ENCODE results near the gene MTMR3. TPM values are rescaled to one million over a fixed set of nuclear protein-coding genes. Genes with fewer than 3 reads are reported as not detected.

The MTMR3 gene
- total RNA-seq, 1 experiment from 2014 or later: 27.0 TPM

GRCh38 chr22:29872144-29872893, 10.7 kb upstream of the MTMR3 start:
- no peaks in the 10 kb centered on the region for H3K27me3 ChIP-seq (ENCODE audit: insufficient read depth, low read length)
- no peak overlapping the region for H3K9ac ChIP-seq (ENCODE audit: low read length)
- DNase-seq (ENCODE audit: low read depth, low spot score) (no peak), ATAC-seq (no peak)
- H3K27ac ChIP-seq (ENCODE audit: low read depth, low read length): no peak overlapping the region
- ChIA-PET CTCF (interaction anchor here (0.7 kb wide), 1 partner anchor 11 kb away, joined by 3 read pairs; the partner anchor contains the start of gene MTMR3), RAD21 (ENCODE audit: low non-redundant PET in 1 of 2, low total read pairs in 2 of 2, uncharacterized antibody in 2 of 2, unreplicated experiment in 2 of 2) (no interaction called here), POLR2A (interaction anchor here (0.6 to 0.7 kb wide), 2 partner anchors 35 to 180 kb away, joined by 3 read pairs; no protein-coding TSS in a partner anchor)
- H3K9me3 ChIP-seq (ENCODE audit: control insufficient read depth in 1 of 2, insufficient read depth in 1 of 2, low read depth in 1 of 2, low read length in 2 of 2): no peaks in the 10 kb centered on the region
- no peaks in the 10 kb centered on the region for H3K79me2 ChIP-seq (ENCODE audit: insufficient read depth, low read length)
- no peak overlapping the region for H2AFZ ChIP-seq (ENCODE audit: low read depth, low read length, poor library complexity, severe bottlenecking)
- no peaks in the 10 kb centered on the region for H3K4me1 ChIP-seq (ENCODE audit: control insufficient read depth in 1 of 2, insufficient read depth in 2 of 2, low read length in 2 of 2)
- no TSS peak for BruUV-seq (replicated peaks)
- no peak overlapping the region for H3K4me3 ChIP-seq (replicated peaks in 1 of 2; ENCODE audit: low read depth in 1 of 2, low read length in 2 of 2)
- no peaks in the 10 kb centered on the region for H3K36me3 ChIP-seq (ENCODE audit: control insufficient read depth in 1 of 2, insufficient read depth in 2 of 2, low read length in 2 of 2)
- TF ChIP-seq YY1 (IDR thresholded peaks at IDR 0.05; ENCODE audit: extremely low read depth, insufficient replicate concordance, low read depth, low read length) (no peak), ZFX (IDR thresholded peaks at IDR 0.05) (no peak), CBX3 (IDR thresholded peaks at IDR 0.05; ENCODE audit: low read depth) (no peak), TCF7L2 (IDR thresholded peaks at IDR 0.05; ENCODE audit: borderline replicate concordance, extremely low read depth, insufficient read depth, insufficient read length) (no peak), ZBTB33 (IDR thresholded peaks at IDR 0.05; ENCODE audit: extremely low read depth, insufficient replicate concordance, low read length) (no peak), SRF (IDR thresholded peaks at IDR 0.05; ENCODE audit: low read depth) (no peak), EZH2phosphoT487 (IDR thresholded peaks at IDR 0.05; ENCODE audit: borderline replicate concordance) (no peak), ZNF274 (IDR thresholded peaks at IDR 0.05; ENCODE audit: low read depth, low read length) (no peak), CEBPB (IDR thresholded peaks at IDR 0.05; ENCODE audit: low read depth) (no peak), MAX (IDR thresholded peaks at IDR 0.05) (no peak), SP1 (IDR thresholded peaks at IDR 0.05; ENCODE audit: low read depth) (no peak), FOSL1 (IDR thresholded peaks at IDR 0.05; ENCODE audit: low read depth) (no peak), EGR1 (IDR thresholded peaks at IDR 0.05; ENCODE audit: low read depth) (no peak), ATF3 (IDR thresholded peaks at IDR 0.05) (no peak), JUND (IDR thresholded peaks at IDR 0.05) (no peak), POLR2AphosphoS5 (IDR thresholded peaks at IDR 0.05; ENCODE audit: low read depth, low read length) (no peak), ELF1 (IDR thresholded peaks at IDR 0.05; ENCODE audit: borderline replicate concordance, low read depth) (no peak)
- TF ChIP-seq, protein P1, sequence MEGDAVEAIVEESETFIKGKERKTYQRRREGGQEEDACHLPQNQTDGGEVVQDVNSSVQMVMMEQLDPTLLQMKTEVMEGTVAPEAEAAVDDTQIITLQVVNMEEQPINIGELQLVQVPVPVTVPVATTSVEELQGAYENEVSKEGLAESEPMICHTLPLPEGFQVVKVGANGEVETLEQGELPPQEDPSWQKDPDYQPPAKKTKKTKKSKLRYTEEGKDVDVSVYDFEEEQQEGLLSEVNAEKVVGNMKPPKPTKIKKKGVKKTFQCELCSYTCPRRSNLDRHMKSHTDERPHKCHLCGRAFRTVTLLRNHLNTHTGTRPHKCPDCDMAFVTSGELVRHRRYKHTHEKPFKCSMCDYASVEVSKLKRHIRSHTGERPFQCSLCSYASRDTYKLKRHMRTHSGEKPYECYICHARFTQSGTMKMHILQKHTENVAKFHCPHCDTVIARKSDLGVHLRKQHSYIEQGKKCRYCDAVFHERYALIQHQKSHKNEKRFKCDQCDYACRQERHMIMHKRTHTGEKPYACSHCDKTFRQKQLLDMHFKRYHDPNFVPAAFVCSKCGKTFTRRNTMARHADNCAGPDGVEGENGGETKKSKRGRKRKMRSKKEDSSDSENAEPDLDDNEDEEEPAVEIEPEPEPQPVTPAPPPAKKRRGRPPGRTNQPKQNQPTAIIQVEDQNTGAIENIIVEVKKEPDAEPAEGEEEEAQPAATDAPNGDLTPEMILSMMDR (IDR thresholded peaks at IDR 0.05 in 2 of 3, conservative IDR thresholded peaks at IDR 0.05 in 1 of 3; ENCODE audit: borderline replicate concordance in 1 of 3, insufficient read depth in 1 of 3, low read depth in 2 of 3, low read length in 2 of 3): no peak
- H4K20me1 ChIP-seq (ENCODE audit: insufficient read depth): no peaks in the 10 kb centered on the region
- no peaks in the 10 kb centered on the region for H3K9me2 ChIP-seq (ENCODE audit: insufficient read depth)
- H3K4me2 ChIP-seq (ENCODE audit: low read length): no peak overlapping the region
- intact Hi-C loops (cut with micrococcal nuclease): no loop called here

Data from HCT116 (cell line).